Left lobe of liver (tissue), 2 donors: ENCODE results near the gene PYM1. TPM values are rescaled to one million over a fixed set of nuclear protein-coding genes. Genes with fewer than 3 reads are reported as not detected.

Experiments used
- ATAC-seq: fragments of 200-7000 bp; cut with Tn5 transposase; one replicate; pipeline ENCODE4 v1.9.1; 2020; ENCODE audit warnings: mild to moderate bottlenecking, moderate library complexity
- DNase-seq: peaks from one replicate; pipeline ENCODE4 v3.0.0-alpha.2; 2020; ENCODE audit warnings: low spot score
- total RNA-seq: library from RNA; stranded (reverse); gene quantifications from one replicate; pipeline ENCODE4 v1.2.1, GENCODE V29; 2021
- donor health status: DM: no; HTN: no; CAD: no; lungs with moderate emphysema.
- donor health status: DM: no; HTN: yes; CAD: no.

Gene PYM1
- 16.5 TPM for total RNA-seq

- DNase-seq (peak; percentile 93), ATAC-seq (peak; percentile 81)
These were observed at the start of gene PYM1 for GRCh38 chr12:55927588-55928502. Gene PYM1 (minus strand): TSS chr12:55927894. CDS start chr12:55927761, 133 bp downstream.

DNA sequence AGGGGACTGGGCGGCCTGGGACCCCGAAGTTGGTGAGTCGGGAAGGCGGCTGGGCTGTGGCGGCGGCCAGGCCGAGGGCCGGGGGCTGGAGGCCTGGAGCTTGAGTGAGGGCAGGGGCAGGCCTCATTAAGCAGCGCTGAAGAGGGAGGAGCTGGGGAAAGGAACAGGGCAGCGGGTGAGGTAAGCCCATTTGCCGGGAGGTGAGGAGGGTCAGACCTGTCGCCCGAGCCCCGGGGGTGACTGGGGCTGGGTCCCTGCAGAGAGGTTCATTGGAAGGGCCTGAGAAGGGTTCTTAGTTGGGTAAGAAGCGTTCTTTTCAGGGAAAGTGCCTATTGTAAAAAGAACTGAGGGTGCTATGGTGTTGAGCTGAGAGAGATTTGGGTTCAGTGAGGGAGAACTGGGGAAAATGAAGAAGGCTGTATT lies 46.6 kb upstream of the PYM1 start:
- ATAC-seq: peak; percentile 53
- DNase-seq: no peak

DNA sequence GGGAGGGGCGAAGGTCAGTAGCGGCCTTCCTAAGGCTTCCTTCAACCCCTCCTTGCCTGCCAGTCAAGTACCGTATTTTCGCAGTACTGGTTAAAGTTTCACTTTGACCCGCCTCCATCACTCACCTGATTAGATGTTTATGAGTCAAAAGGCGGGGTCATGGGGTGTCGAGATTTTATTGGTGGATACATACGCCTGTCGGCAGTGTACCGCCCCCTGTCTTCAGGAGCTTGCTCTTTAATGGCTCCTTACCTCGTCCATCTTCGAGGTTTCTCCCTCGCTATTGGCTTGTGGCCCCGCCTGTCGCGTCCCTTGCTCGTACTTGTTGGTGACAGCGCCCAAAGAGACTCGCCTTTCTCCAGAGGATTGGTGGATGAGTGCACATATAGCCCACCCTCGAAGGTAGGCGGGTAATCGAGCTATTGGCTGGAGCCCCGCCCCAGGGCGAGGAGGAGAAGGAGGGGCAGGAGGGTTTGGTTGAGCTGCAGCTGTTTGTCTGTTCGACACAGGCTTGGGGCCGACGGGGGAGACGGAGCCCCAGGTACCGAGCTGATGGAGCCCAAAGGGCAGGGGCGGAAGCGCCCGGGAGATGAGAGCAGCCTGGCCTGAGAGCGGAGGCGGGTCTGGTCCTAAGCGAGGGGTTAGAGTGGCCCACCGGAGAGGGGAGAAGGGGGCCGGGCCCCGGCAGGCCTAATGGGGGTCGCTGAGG lies 46.1 kb upstream of the PYM1 start, which contains the start of gene RAB5B:
TSS of gene RAB5B (plus strand) at position 480 of the 709 bp plus-strand sequence. CDS start 12,883 bp downstream, outside the sequence.
- ATAC-seq (peak; percentile 89), DNase-seq (peak; percentile 100)

DNA sequence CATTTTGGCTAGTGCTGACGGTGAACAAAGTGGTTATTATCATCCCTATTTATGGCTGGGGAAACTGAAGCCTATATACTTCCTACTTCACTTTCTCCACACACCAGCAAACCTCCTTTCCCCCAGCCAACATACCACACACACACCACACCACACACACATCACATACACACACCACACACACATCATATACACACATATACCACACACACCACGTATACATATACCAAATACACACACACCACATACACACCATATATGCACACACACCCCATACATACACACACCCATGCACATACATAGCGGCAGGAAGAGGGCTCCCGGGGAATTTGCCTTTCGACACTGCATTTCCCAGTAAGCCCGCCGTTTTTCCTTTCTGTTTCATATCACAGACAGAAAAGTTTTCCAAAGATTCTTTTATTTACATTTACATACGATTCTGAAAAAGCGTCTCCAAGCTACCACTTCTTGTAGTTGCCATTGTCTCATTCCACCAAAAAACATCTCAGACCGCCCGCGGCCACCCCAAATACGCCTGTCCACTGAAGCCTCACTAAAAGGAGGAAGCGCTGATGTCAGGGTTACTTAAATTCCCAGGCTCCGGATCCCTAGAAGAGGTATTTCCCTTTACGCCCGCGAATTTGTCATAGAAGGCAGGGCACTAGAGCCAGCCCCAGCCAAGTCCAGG lies 45.4 kb upstream of the PYM1 start:
- DNase-seq (no peak), ATAC-seq (no peak)

GRCh38 chr12:55972456-55972855 lies 44.8 kb upstream of the PYM1 start:
- ATAC-seq (no peak), DNase-seq (no peak)

DNA sequence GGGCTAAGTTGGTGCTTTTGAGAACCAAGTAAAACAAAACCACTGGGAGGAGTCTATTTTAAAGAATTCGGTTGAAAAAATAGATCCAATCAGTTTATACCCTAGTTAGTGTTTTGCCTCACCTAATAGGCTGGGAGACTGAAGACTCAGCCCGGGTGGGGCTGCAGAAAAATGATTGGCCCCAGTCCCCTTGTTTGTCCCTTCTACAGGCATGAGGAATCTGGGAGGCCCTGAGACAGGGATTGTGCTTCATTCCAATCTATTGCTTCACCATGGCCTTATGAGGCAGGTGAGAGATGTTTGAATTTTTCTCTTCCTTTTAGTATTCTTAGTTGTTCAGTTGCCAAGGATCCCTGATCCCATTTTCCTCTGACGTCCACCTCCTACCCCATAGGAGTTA lies 44.3 kb upstream of the PYM1 start:
- ATAC-seq: no peak
- DNase-seq: no peak

- ATAC-seq (no peak), DNase-seq (no peak)
These were observed 43.1 kb upstream of the PYM1 start for GRCh38 chr12:55970775-55971174.

DNA sequence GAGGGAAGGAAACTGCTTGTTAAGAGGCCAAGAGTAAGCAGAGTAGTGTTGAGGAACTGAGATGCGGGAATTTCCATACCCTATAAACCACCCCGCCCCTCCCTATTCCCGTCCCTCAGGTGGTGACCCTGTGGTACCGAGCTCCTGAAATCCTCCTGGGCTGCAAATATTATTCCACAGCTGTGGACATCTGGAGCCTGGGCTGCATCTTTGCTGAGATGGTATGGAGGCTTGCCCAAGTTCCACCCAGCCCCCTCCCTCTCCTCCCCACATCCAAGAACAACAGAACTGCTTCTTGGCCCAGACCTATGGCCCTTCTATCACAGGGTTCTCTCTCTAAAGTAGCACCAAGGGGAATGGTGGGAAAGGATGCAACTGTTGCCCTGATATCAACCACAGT lies 41.7 kb upstream of the PYM1 start:
- ATAC-seq (no peak), DNase-seq (no peak)

DNA sequence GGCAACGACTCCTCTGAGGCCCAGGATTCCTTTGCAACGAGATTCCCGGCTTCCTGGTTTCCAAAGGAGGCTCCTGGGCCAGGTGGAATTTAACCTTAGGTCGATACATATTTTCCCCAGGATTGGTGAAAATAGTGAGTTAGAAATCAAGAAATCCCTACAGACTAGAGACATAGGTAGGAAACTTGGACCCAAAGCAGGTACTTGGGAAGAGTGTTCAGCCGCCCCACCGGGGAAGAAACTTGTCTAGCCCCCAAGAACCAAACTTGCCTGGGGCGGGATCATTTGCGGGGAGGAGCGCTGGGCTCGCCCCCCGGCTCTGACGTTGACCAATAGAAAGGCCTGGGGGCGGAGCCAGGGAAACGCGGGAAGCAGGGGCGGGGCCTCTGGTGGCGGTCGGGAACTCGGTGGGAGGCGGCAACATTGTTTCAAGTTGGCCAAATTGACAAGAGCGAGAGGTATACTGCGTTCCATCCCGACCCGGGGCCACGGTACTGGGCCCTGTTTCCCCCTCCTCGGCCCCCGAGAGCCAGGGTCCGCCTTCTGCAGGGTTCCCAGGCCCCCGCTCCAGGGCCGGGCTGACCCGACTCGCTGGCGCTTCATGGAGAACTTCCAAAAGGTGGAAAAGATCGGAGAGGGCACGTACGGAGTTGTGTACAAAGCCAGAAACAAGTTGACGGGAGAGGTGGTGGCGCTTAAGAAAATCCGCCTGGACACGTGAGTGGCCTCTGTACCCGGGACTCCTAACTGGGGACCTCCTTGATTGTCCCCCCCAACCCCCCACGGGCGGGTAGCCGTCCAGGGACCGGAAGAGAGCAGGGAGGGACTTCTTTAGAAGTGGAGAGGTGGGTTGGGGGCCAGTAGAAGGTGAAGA lies 39.0 kb upstream of the PYM1 start, which contains the start of gene CDK2:
TSS of gene CDK2 (plus strand) at position 423 of the 874 bp plus-strand sequence. CDS start at position 602, 179 bp downstream.
- peak; percentile 95 for DNase-seq
- peak; percentile 98 for ATAC-seq

GRCh38 chr12:55965941-55966407 lies 38.3 kb upstream of the PYM1 start, which contains the start of gene PMEL:
Gene PMEL (minus strand): TSS chr12:55966042. CDS start chr12:55966011, 31 bp downstream.
- DNase-seq (no peak), ATAC-seq (peak; percentile 36)

GRCh38 chr12:55965240-55965639 lies 37.5 kb upstream of the PYM1 start:
- ATAC-seq (no peak), DNase-seq (no peak)

GRCh38 chr12:55963760-55964159 lies 36.1 kb upstream of the PYM1 start:
- ATAC-seq (no peak), DNase-seq (no peak)

DNA sequence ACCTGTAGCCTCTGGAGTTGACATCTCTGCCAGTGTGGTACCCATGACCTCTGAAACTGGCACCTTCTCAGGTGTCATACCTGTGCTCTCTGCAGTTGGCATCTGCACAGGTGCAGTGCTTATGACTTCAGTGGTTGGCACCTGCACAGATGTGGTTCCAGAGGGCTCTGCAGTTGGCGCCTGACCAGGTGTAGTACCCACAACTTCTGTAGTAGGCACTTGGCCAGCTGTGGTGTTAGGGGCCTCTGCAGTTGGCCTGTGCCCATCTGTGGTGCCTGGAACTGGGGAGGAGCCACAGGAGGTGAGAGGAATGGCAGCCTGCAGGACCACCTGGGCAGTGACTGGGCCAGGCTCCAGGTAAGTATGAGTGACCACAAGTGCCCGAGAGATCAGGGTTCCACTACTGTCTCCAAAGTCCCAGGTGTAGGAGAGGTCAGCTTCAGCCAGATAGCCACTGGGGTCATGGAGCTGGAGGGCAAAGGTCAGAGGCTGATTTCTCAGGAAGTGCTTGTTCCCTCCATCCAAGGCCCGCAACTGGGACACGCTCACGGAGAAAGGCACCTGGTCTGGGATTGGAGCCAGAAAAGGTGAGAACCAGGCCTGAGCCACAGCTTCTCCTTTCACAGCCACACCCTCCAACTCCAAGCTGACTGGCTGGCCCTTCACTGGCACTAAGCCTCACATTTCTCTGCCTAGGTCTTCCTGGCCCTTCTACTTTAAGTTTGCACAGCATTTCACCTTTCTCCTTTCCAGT lies 29.6 kb upstream of the PYM1 start:
- no peak for DNase-seq
- peak; percentile 31 for ATAC-seq

- DNase-seq (no peak), ATAC-seq (no peak)
These were observed 28.3 kb upstream of the PYM1 start for GRCh38 chr12:55955800-55956508.

DNA sequence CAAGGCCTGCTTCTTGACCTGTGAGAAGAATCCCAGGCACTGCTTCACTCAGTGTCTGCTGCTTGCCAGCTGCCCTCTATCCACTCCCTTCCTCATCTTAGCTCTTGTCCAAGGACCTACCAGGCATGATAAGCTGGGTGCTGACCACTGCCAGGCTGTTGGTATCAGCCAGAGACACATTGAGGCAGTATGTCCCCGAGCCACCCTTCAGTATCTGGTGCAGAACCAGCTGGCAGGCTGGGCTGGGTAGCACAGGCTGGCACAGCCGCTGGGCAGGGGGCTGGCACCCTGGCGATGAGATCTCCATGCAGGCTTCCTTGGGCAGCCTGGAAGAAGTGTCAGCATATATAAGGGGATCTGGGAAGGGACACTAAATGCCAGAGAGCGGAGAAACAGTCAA lies 27.6 kb upstream of the PYM1 start:
- ATAC-seq (no peak), DNase-seq (no peak)

GRCh38 chr12:55946553-55946952 lies 18.9 kb upstream of the PYM1 start:
- DNase-seq: no peak
- no peak for ATAC-seq

GRCh38 chr12:55942577-55943136 lies 15.0 kb upstream of the PYM1 start:
- no peak for ATAC-seq
- no peak for DNase-seq

GRCh38 chr12:55942055-55942454 lies 14.4 kb upstream of the PYM1 start:
- no peak for DNase-seq
- ATAC-seq: no peak
